ENCODE data around the gene MAPK10. TPM values are rescaled to one million over a fixed set of nuclear protein-coding genes. Genes with fewer than 3 reads are reported as not detected.

The MAPK10 gene
- total RNA-seq, 8 experiments from 2014 or later: 1.2 to 104 (median 61.8) TPM

DNA sequence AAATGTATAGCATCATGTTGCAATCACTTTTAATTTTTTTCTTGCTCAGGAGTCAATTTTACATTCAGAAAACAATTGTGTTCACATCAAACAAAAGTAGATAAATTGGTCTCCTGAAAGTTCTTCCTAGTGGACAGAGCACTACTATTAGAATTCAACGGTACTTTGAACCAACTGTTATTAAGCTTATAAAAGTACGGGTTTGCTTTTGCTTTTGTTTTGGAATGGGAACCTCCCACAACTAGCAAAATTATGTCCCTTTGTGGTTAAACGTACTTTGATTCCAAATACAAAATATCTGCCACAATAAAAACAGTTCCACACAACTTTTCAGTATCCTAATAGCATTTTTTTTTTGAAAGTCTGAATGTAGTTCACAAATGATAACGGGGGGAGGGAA lies 8.6 kb upstream of the MAPK10 start:
- in situ Hi-C loops (cut with MboI; ENCODE audit: low pct_unique_long_range_greater_than_20kb in 2 of 9, low sequenced_read_pairs in 9 of 9, unreplicated experiment in 9 of 9): loop anchor here in 1 of 9 experiments (25.0 kb wide), 1 partner anchor 519 kb away; the partner anchor contains the start of gene C4orf36
- no peak for ATAC-seq (replicated peaks in 6 of 8)
- Histone ChIP-seq H3K4me3 (no peak overlapping the region), H3K4me1 (replicated peaks in 1 of 2) (no peaks in the 10 kb centered on the region), H3K27ac (no peak overlapping the region)
- WGBS, 10 experiments: 0 to 100% (median 82%) methylated on average over 1 to 4 of the region's 4 CpGs

GRCh38 chr4:86367577-86367976 lies 7.7 kb upstream of the MAPK10 start:
- no peaks in the 10 kb centered on the region for H3K4me1 ChIP-seq (replicated peaks in 1 of 2)
- H3K4me3 ChIP-seq: no peak overlapping the region
- in situ Hi-C loops (cut with MboI; ENCODE audit: low pct_unique_long_range_greater_than_20kb in 2 of 9, low sequenced_read_pairs in 9 of 9, unreplicated experiment in 9 of 9): loop anchor here in 1 of 9 experiments (25.0 kb wide), 1 partner anchor 520 kb away; the partner anchor contains the start of gene C4orf36
- 0 to 100% (median 55%) methylated on average over 1 of the region's 1 CpG for WGBS, 10 experiments
- no peak for ATAC-seq (replicated peaks in 6 of 8)
- no peak overlapping the region for H3K27ac ChIP-seq

DNA sequence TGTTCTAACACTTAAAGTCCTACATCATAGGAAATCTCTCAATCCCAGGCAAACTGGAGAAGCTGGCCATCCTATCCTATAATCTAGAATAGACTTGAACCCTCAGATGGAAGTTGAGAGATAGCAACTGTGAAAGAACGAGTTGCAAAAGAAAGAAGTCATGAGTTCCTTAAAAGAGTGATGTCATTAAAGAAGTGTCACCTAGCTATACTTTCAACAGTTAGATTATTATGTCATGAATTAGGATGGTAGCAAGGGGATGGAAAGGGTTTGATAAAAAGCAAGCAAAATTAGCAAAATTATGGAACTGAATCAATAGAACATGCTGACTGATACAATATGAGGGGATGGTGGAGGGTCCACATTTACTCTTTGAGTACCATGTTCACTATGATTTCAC lies 7.1 kb upstream of the MAPK10 start:
- in situ Hi-C loops (cut with MboI; ENCODE audit: low pct_unique_long_range_greater_than_20kb in 2 of 9, low sequenced_read_pairs in 9 of 9, unreplicated experiment in 9 of 9): loop anchor here in 1 of 9 experiments (25.0 kb wide), 1 partner anchor 520 kb away; the partner anchor contains the start of gene C4orf36
- Histone ChIP-seq H3K4me1 (replicated peaks in 1 of 2) (no peaks in the 10 kb centered on the region), H3K4me3 (no peak overlapping the region), H3K27ac (no peak overlapping the region)
- WGBS, 10 experiments: 13 to 100% (median 73%) methylated on average over 1 of the region's 1 CpG; no CpG with 5 or more reads in 2 of the 10 experiments
- ATAC-seq (replicated peaks in 6 of 8): no peak

DNA sequence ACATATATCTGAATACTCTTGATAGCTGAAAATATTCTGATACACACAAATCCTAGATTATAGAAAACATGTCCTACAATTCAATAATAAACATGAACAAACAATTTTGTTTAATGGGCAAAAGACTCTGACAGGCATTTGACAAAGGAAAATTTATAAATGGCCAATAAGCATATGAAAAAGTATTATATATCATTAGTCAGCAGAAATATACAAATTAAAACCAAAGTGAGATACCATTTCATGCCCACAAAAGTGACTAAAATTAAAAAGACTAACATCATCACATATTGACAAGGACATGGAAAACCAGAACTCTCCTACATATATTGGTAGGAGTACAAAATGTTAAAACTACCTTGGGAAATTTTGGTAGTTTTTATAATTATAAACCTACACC lies 2.7 kb upstream of the MAPK10 start:
- Histone ChIP-seq H3K4me3 (no peak overlapping the region), H3K27ac (no peak overlapping the region), H3K4me1 (replicated peaks in 1 of 2) (peaks cover 6 to 9% of the 10 kb centered on the region in 2 donors)
- in situ Hi-C loops (cut with MboI; ENCODE audit: low pct_unique_long_range_greater_than_20kb in 2 of 9, low sequenced_read_pairs in 9 of 9, unreplicated experiment in 9 of 9): loop anchor here in 1 of 9 experiments (25.0 kb wide), 1 partner anchor 525 kb away; the partner anchor contains the start of gene C4orf36
- ATAC-seq (replicated peaks in 6 of 8): no peak

DNA sequence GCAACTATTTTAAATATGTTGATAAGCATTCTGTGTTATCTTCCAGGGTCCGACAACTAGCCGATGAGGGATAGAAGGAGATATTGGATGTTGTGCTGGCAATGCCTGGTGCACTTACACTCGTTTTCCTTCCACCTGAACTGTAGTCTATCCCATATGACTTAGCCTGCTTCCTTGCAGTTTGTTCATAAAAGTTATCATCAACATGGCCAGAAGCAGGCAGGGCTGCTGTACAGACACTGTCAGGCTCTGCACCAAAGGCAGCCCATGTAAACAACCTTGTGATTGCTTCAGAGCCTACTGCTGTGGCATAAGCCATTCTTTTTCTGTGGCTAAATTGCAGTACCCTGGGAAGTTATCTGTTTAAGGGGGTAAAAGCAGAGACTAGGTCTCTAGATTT lies 1.6 kb downstream of the MAPK10 start:
- peak in 5 of 8 experiments; percentile 28 to 36 (median 31) for ATAC-seq (replicated peaks in 6 of 8)
- peaks cover 22 to 23% of the 10 kb centered on the region in 2 donors for H3K4me1 ChIP-seq (replicated peaks in 1 of 2)
- 0 to 75% (median 66%) methylated on average over 1 to 3 of the region's 3 CpGs; no CpG with 5 or more reads in 4 of the 10 experiments for WGBS, 10 experiments
- in situ Hi-C loops (cut with MboI; ENCODE audit: low pct_unique_long_range_greater_than_20kb in 2 of 9, low sequenced_read_pairs in 9 of 9, unreplicated experiment in 9 of 9): loop anchor here in 1 of 9 experiments (25.0 kb wide), 1 partner anchor 529 kb away; the partner anchor contains the start of gene C4orf36
- peak overlapping the region; percentile 49 to 87 for H3K27ac ChIP-seq
- H3K4me3 ChIP-seq: peak overlapping the region; percentile 39 to 62 (median 46)

DNA sequence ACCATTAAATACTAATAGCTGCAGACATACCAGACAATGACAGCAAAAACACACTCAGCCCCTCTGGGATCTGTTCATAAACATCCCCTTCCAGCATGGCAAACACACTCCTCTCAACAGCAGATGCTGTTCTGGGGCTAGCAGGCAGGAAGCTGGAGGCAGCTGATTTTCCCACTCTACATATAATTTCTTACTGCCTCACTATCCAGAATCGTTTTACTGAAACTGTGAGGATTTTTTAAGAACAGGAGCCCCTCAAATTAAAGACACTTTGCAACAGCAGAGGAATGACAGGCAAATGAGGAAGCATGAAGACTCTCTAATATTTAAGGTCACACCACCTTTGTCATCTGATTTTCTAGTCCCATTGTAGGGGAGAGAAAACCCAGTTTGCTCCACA lies 2.2 kb downstream of the MAPK10 start:
- no peak for ATAC-seq (replicated peaks in 6 of 8)
- in situ Hi-C loops (cut with MboI; ENCODE audit: low pct_unique_long_range_greater_than_20kb in 2 of 9, low sequenced_read_pairs in 9 of 9, unreplicated experiment in 9 of 9): loop anchor here in 1 of 9 experiments (25.0 kb wide), 1 partner anchor 530 kb away; the partner anchor contains the start of gene C4orf36
- peaks cover 22 to 23% of the 10 kb centered on the region in 2 donors for H3K4me1 ChIP-seq (replicated peaks in 1 of 2)
- WGBS, 10 experiments: 0 to 14% (median 0%) methylated on average over 1 of the region's 1 CpG; no CpG with 5 or more reads in 4 of the 10 experiments
- H3K4me3 ChIP-seq: peak overlapping the region; percentile 39 to 62 (median 46)
- H3K27ac ChIP-seq: peak overlapping the region in 1 of 2 donors; percentile 87

- WGBS, 10 experiments: 49 to 86% (median 70%) methylated on average over 1 to 4 of the region's 4 CpGs
- in situ Hi-C loops (cut with MboI; ENCODE audit: low pct_unique_long_range_greater_than_20kb in 2 of 9, low sequenced_read_pairs in 9 of 9, unreplicated experiment in 9 of 9): loop anchor here in 1 of 9 experiments (25.0 kb wide), 1 partner anchor 531 kb away; the partner anchor contains the start of gene C4orf36
- Histone ChIP-seq H3K4me3 (peak overlapping the region; percentile 39 to 62 (median 46)), H3K4me1 (replicated peaks in 1 of 2) (peaks cover 22 to 23% of the 10 kb centered on the region in 2 donors), H3K27ac (no peak overlapping the region)
- ATAC-seq (replicated peaks in 6 of 8): no peak
Measured at GRCh38 chr4:86356425-86357210, 3.2 kb downstream of the MAPK10 start.

DNA sequence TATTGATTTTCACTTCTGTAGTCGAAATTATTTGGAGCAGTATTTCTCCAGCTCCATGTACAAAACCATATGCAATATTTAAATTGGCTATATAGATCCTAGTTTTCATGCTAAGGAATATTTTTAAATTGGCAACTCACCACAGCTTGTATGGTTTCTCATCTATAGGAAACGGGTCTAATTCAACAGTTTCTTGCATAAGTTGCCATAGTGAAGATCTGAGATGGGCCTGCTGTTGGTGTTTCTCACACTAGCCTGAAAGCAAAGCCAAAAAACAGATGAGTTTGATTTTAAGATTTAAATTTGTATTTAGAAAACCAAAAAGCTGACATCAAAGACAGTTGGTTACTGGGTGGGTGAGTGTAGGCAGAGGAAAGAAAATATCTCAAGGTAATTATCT lies 5.5 kb downstream of the MAPK10 start:
- no peak for ATAC-seq (replicated peaks in 6 of 8)
- no peak overlapping the region for H3K4me3 ChIP-seq
- WGBS, 10 experiments: 20 to 100% (median 85%) methylated on average over 1 to 2 of the region's 2 CpGs; no CpG with 5 or more reads in 3 of the 10 experiments
- in situ Hi-C loops (cut with MboI; ENCODE audit: low pct_unique_long_range_greater_than_20kb in 2 of 9, low sequenced_read_pairs in 9 of 9, unreplicated experiment in 9 of 9): loop anchor here in 1 of 9 experiments (25.0 kb wide), 1 partner anchor 533 kb away; the partner anchor contains the start of gene C4orf36
- peaks cover 14 to 20% of the 10 kb centered on the region in 2 donors for H3K4me1 ChIP-seq (replicated peaks in 1 of 2)
- no peak overlapping the region for H3K27ac ChIP-seq

DNA sequence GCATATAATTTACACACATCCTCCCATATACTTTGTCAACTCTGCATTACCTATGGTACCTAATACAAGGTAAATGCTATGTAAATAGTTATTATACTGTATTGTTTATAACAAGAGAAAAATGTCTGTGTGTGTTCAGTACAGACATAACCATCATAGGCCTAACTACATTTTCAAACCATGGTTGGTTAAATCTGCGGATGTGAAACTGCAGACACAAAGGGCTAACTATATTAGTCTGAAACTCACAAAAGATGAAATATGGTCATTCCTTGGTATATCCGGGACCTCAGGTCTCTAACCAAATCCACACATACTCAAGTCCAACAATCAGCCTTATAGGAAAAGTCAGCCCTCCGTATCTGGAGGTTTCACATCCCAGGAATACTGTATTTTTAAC lies 13.5 kb downstream of the MAPK10 start:
- in situ Hi-C loops (cut with MboI; ENCODE audit: low pct_unique_long_range_greater_than_20kb in 2 of 9, low sequenced_read_pairs in 9 of 9, unreplicated experiment in 9 of 9): no loop called here
- WGBS, 10 experiments: 78 to 100% (median 90%) methylated on average over 1 to 3 of the region's 3 CpGs; no CpG with 5 or more reads in 3 of the 10 experiments

GRCh38 chr4:86344127-86344526 lies 15.7 kb downstream of the MAPK10 start:
- no peak for ATAC-seq (replicated peaks in 6 of 8)
- no peak overlapping the region for H3K4me3 ChIP-seq
- no peak overlapping the region for H3K27ac ChIP-seq
- 60 to 100% (median 80%) methylated on average over 1 to 3 of the region's 3 CpGs; no CpG with 5 or more reads in 5 of the 10 experiments for WGBS, 10 experiments
- in situ Hi-C loops (cut with MboI; ENCODE audit: low pct_unique_long_range_greater_than_20kb in 2 of 9, low sequenced_read_pairs in 9 of 9, unreplicated experiment in 9 of 9): no loop called here
- H3K4me1 ChIP-seq (replicated peaks in 1 of 2): peaks cover 0 to 7% of the 10 kb centered on the region in 2 donors

More for the DNA sequence above, 13.5 kb downstream of the MAPK10 start:
- H3K4me3 ChIP-seq: no peak overlapping the region
- ATAC-seq (replicated peaks in 6 of 8): no peak
- no peak overlapping the region for H3K27ac ChIP-seq
- peaks cover 0 to 11% of the 10 kb centered on the region in 2 donors for H3K4me1 ChIP-seq (replicated peaks in 1 of 2)

- 0 to 100% (median 52%) methylated on average over 1 to 2 of the region's 2 CpGs for WGBS, 10 experiments
Measured at GRCh38 chr4:86338989-86339388, 20.9 kb downstream of the MAPK10 start.

GRCh38 chr4:86338521-86338920 lies 21.3 kb downstream of the MAPK10 start:
- in situ Hi-C loops (cut with MboI; ENCODE audit: low pct_unique_long_range_greater_than_20kb in 2 of 9, low sequenced_read_pairs in 9 of 9, unreplicated experiment in 9 of 9): no loop called here
- ATAC-seq (replicated peaks in 6 of 8): no peak
- WGBS, 10 experiments: 0 to 72% (median 60%) methylated on average over 1 to 3 of the region's 3 CpGs
- peaks cover 0 to 5% of the 10 kb centered on the region in 2 donors for H3K4me1 ChIP-seq (replicated peaks in 1 of 2)
- no peak overlapping the region for H3K4me3 ChIP-seq
- H3K27ac ChIP-seq: no peak overlapping the region

More at GRCh38 chr4:86338989-86339388, 20.9 kb downstream of the MAPK10 start:
- H3K27ac ChIP-seq: no peak overlapping the region
- peak in 5 of 8 experiments; percentile 32 to 99 (median 66) for ATAC-seq (replicated peaks in 6 of 8)
- no peak overlapping the region for H3K4me3 ChIP-seq
- H3K4me1 ChIP-seq (replicated peaks in 1 of 2): peaks cover 0 to 5% of the 10 kb centered on the region in 2 donors
- in situ Hi-C loops (cut with MboI; ENCODE audit: low pct_unique_long_range_greater_than_20kb in 2 of 9, low sequenced_read_pairs in 9 of 9, unreplicated experiment in 9 of 9): no loop called here
